ENCODE measurements around the gene NFATC2. TPM values are rescaled to one million over a fixed set of nuclear protein-coding genes. Genes with fewer than 3 reads are reported as not detected.

NFATC2 gene
- total RNA-seq, 1 donor from 2014 or later = 4.2 TPM

- H3K4me1 ChIP-seq = no peaks in the 10 kb centered on the region
- no peak overlapping the region for H3K27ac ChIP-seq (replicated peaks)
- H3K4me3 ChIP-seq = no peak overlapping the region
- H3K36me3 ChIP-seq = no peaks in the 10 kb centered on the region
- H3K9me3 ChIP-seq (replicated peaks) = peaks cover 7% of the 10 kb centered on the region
- no peak for DNase-seq
- TF ChIP-seq CTCF (IDR thresholded peaks at IDR 0.05; ENCODE audit: borderline replicate concordance) = no peak
- no peaks in the 10 kb centered on the region for H3K27me3 ChIP-seq (ENCODE audit: low read depth)
- intact Hi-C loops (cut with micrococcal nuclease) = no loop called here
Observed at GRCh38 chr20:51579137-51579536, 36.6 kb upstream of the NFATC2 start.

GRCh38 chr20:51578145-51578459 is 35.6 kb upstream of the NFATC2 start:
- Histone ChIP-seq H3K27me3 (ENCODE audit: low read depth) (no peaks in the 10 kb centered on the region), H3K4me1 (peaks cover 5% of the 10 kb centered on the region), H3K4me3 (no peak overlapping the region), H3K27ac (replicated peaks) (no peak overlapping the region), H3K9me3 (replicated peaks) (peaks cover 7% of the 10 kb centered on the region), H3K36me3 (no peaks in the 10 kb centered on the region)
- intact Hi-C loops (cut with micrococcal nuclease) = no loop called here
- TF ChIP-seq CTCF (IDR thresholded peaks at IDR 0.05; ENCODE audit: borderline replicate concordance) = no peak
- no peak for DNase-seq

GRCh38 chr20:51577432-51578144 is 35.1 kb upstream of the NFATC2 start:
- Histone ChIP-seq H3K27me3 (ENCODE audit: low read depth) (no peaks in the 10 kb centered on the region), H3K9me3 (replicated peaks) (peaks cover 7% of the 10 kb centered on the region), H3K4me1 (peaks cover 5% of the 10 kb centered on the region), H3K4me3 (no peak overlapping the region), H3K27ac (replicated peaks) (no peak overlapping the region), H3K36me3 (no peaks in the 10 kb centered on the region)
- no peak for DNase-seq
- TF ChIP-seq CTCF (IDR thresholded peaks at IDR 0.05; ENCODE audit: borderline replicate concordance) = no peak
- intact Hi-C loops (cut with micrococcal nuclease) = no loop called here

GRCh38 chr20:51575486-51575885 is 33.0 kb upstream of the NFATC2 start:
- intact Hi-C loops (cut with micrococcal nuclease) = no loop called here
- no peak for DNase-seq
- no peak for TF ChIP-seq CTCF (IDR thresholded peaks at IDR 0.05; ENCODE audit: borderline replicate concordance)
- H3K27me3 ChIP-seq (ENCODE audit: low read depth) = no peaks in the 10 kb centered on the region
- H3K4me3 ChIP-seq = no peak overlapping the region
- peaks cover 14% of the 10 kb centered on the region for H3K4me1 ChIP-seq
- H3K9me3 ChIP-seq (replicated peaks) = peaks cover 7% of the 10 kb centered on the region
- H3K27ac ChIP-seq (replicated peaks) = no peak overlapping the region
- no peaks in the 10 kb centered on the region for H3K36me3 ChIP-seq

- Histone ChIP-seq H3K9me3 (replicated peaks) (peaks cover 7% of the 10 kb centered on the region), H3K27ac (replicated peaks) (no peak overlapping the region), H3K4me3 (no peak overlapping the region), H3K27me3 (ENCODE audit: low read depth) (no peaks in the 10 kb centered on the region), H3K4me1 (peaks cover 21% of the 10 kb centered on the region), H3K36me3 (no peaks in the 10 kb centered on the region)
- no peak for DNase-seq
- no peak for TF ChIP-seq CTCF (IDR thresholded peaks at IDR 0.05; ENCODE audit: borderline replicate concordance)
- intact Hi-C loops (cut with micrococcal nuclease) = no loop called here
Observed at GRCh38 chr20:51574248-51575033, 31.9 kb upstream of the NFATC2 start.
